CD4-positive, alpha-beta T cell treated with Interleukin-15 for 1 hour (primary cell): ENCODE measurements around the gene AHSP.
"Not testable (repeated sequence)": the region's sequence is repeated elsewhere in the genome, so short reads cannot be mapped to it uniquely, and the experiment has no call there.

Experiments
- DNase-seq: peaks from one replicate; pipeline ENCODE4 v3.0.0-alpha.2; 2020

Gene AHSP

GRCh38 chr16:31532120-31532519, 4.4 kb downstream of the AHSP start:
- no peak for DNase-seq

DNA sequence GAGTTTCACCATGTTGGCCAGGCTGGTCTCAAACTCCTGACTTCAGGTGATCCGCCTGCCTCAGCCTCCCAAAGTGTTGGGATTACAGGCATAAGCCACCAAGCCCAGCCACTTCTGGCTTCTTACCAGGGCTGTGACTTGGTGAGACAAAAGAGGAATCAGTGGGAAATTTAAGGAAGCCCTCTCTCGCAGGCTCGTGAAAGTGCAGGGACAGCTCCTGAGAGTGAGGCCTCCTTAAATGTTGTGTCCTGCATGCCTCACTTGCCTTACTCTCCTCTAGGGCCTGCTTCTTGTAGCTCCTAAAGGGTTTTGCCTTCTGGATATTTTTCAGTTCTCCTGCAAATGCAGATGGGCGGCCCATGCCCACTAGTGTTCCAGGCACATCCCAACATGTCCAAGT, 5.2 kb downstream of the AHSP start:
- no peak for DNase-seq

- no peak for DNase-seq
Observed at GRCh38 chr16:31535737-31536136, 8.0 kb downstream of the AHSP start.

GRCh38 chr16:31536804-31537361, 9.2 kb downstream of the AHSP start:
- DNase-seq, result no peak

DNA sequence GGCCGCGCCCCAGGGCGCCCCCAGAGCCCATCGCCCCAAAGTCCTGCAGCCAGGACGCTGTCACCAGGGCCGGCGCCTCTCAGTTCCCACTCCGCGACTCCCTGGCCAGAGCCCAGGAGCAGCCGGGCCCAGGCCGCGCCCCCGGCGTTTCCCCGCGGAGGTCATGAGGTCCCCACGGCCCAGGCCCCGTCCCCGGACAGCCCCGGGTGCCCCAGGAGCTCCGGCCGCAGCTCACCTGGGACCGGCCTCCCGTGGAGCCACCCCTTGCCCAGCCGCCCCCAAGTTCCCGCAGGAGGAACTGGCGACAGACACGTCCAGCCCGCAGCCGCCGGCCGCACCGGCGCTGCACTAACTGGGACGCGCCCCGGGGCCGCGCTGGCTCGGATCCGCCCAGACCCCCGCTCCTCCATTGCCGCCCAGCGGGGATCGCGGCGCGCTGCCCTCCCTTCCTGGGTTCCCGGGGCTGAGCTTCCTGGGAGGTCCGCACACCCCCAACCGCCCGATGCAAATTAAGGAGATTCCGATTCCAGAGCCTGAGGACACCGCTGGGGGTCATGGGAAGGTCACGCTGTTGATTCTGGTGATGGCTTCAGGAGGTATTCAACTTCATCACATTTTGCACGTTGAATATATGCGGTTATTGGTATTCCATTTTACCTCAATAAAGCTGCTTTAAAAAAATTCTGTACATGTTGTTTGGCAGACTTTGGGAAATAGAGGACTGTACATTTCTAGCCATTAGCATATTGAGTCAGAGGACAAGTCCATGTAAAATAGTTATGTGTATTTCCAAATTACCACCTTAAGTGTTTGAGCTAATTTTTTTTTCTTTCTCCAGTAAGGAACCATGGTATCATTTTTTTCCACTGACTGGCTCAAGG, 9.9 kb downstream of the AHSP start:
- no peak for DNase-seq

DNA sequence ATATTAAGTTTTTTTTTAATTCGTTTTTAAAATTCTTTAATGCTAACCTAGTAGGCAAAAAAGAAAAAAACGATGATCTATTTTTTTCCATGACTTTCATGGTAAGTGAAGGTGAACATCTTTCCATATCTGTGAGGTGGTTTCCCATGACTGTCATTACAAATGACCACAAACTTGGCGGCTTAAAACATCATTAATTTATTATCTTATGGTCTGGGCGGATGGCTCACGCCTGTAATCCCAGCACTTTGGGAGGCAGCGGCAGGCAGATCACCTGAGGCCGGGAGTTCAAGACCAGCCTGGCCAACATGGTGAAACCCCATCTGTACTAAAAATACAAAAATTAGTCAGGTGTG, 10.5 kb downstream of the AHSP start:
- not testable (repeated sequence) for DNase-seq

- DNase-seq, result not testable (repeated sequence)
Observed at GRCh38 chr16:31539762-31540161, 12.1 kb downstream of the AHSP start.

- no peak for DNase-seq
Observed at GRCh38 chr16:31542763-31543162, 15.1 kb downstream of the AHSP start.

DNA sequence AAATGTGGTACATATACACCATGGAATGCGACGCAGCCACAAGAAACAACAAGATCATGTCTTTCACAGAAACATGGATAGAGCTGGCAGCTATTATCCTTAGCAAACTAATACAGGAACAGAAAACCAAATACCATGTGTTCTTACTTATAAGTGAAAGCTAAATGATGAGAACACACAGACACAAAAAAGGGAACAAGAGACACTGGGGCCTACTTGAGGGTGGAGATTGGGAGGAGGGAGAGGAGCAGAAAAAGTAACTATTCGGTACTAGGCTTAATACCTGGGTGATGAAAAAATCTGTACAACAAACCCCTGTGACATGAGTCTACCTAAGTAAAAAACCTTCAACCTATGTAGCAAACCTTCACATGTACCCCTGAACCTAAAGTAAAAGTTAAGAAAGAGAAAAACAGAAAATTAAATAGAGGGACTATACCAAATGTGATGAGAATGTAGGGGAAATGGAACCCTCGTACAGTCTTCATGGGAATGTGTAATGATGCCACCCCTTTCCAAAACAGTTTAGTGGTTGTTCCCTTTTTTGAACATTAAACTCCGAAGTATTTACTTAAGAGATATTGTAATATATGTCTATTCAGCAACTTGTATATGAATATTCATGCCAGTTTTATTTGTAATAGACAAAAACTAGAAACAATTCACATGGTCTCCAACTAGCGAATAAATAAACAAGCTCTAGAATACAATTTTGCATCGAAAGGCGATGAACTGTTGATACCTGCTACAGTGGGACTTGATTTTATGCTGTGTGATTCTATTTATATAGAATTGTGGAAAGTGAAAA, 33.9 kb downstream of the AHSP start:
- no peak for DNase-seq

DNA sequence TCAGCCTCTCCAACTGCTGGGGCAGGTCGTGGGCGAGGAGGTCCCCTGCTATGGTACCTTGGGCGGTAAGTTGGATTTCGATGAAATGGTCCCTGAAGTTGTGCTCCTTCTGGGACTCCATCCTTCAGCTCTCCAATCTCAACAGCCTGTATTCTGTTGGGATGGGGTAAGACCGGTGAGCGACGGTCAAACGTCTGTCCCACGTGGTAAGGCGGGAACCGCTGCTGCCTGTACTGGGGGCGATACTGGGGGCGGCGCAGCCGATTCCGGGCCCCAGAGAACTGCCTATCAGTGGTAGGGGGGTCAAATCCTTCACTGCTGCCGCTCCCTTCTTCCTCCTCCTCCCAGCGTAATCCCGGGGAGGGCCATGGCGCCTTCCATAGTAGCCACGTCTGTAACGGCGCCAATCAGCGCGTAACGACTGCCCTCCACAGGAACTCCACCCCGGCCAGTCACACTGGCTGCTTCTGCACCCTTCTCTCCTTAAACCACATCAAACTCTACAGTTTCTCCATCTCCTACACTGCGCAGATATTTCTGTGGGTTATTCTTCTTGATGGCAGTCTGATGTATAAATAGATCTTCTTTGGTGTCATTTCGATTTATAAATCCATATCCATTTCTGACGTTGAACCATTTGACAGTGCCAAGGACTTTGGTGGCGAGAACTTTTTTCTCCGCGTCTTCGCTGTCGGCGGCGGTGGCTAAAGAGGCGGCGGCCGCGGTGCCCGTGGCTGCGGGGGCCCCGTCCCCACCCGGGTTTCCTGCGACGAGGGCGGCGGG, 41.1 kb downstream of the AHSP start:
- DNase-seq, result no peak

GRCh38 chr16:31569360-31569717, 41.6 kb downstream of the AHSP start:
- DNase-seq, result no peak

- no peak for DNase-seq
Observed at GRCh38 chr16:31572821-31573220, 45.1 kb downstream of the AHSP start.

DNA sequence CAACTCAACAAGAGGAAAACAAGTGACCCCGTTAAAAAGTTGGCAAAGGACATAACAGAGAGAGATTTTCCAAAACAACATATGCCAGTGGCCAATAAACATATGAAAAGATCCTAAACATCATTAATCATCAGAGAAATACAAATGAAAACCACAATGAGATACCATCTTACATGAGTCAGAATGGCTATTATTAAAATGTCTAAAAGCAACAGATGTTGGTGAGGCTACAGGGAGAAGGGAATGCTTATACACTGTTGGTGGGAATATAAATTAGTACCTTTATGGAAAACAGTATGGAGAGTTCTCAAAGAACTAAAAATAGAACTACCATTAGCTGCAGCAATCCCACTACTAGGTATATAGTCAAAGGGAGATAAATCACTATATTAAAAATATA, 46.5 kb downstream of the AHSP start:
- not testable (repeated sequence) for DNase-seq

DNA sequence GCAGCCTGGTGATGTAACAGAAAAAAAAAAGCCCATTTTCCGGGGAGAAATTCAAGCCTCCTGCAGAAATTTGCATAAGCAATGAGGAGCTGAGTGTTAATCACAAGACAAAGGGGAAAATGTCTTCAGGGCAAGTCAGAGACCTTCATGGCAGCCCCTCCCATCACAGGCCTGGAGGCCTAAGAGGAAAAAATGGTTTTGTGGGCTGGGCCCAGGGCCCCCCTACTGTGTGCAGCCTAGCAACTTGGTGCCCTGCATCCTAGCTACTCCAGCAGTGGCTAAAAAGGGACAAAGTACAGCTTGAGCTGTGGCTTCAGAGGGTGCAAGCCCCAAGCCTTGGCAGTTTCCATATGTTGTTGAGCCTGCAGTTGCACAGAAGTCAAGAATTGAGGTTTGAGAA, 49.7 kb downstream of the AHSP start:
- DNase-seq, result no peak
